ENCODE measurements around the gene IFNG.
A peak's percentile ranks its signal among the peaks of the same experiment; 100 is the strongest.

IFNG gene

DNA sequence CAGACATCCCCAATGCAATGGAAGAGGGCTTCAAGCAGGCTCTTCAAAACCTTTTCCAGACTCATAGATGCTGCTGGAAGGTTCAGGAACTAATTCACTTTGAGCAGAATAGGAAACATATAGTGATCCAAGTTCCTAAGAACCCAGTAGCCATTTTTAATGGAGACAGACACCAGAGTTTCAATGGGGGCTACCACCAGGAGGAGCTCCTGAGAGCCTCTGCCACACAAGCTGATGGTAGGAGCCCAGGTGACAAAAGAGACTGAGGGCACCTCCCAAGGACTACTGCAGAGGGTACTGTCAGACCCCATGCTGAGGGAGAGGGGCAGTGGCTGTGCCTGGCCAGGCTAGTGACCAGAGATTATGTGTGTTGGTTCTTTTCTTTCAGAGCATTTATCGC, 45.9 kb downstream of the IFNG start:
- DNase-seq: peak; percentile 3

- no peak for DNase-seq
Observed at GRCh38 chr12:68111995-68112394, 47.5 kb downstream of the IFNG start.

DNA sequence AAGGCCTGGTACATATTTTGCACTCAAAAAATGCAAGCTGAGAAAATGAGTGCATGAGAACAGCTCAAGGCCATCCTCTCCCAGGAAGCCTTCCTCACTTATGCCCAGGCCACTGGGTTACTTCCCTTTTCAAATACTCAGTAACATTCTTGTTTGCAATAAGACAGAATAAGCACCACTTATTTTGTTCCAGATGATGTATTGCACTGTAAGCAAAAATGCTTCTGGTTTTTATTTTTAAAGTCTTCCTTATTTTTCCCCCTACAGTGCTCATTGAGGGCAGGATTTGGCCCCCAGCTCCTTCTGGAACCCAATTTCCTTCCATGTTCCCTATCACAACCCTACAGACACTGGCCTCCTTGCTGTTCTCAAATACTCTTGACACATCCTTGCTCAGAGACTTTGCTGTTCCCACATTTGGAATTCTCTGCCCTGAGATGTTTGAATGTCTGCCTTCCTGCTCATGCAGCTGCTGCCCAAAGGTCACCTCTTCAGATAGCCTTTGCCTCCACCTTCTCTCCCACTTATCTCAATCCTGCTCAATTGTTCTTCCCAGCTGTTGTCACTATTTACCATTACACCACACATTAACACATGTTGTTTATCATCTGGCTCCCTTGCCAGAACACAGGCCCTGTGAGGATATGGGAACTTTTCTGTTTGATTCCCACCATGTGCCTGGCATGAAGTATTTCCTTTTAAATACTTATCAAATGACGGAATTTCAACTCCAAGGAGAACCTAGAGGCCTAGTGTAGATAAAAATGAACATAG, 49.9 kb downstream of the IFNG start:
- no peak for DNase-seq

DNA sequence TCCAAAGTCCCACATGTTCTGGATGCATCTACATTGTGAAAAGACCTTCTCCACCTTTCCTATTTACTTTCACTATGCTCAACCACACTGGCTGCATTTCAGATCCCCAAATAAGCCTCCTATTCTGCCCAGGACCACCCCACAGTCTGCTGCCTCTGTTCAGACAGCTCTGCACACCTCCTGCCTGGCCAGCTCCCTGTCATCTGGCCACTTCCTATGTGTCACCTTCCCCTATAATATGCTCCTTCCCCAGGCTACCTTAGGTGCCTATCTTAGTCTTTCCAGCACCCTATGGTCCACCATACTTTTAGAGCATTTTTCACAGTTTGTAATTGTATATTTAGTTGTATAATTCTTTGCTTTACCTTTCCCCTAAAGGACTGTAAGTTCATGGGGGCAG, 50.5 kb downstream of the IFNG start:
- DNase-seq: no peak

DNA sequence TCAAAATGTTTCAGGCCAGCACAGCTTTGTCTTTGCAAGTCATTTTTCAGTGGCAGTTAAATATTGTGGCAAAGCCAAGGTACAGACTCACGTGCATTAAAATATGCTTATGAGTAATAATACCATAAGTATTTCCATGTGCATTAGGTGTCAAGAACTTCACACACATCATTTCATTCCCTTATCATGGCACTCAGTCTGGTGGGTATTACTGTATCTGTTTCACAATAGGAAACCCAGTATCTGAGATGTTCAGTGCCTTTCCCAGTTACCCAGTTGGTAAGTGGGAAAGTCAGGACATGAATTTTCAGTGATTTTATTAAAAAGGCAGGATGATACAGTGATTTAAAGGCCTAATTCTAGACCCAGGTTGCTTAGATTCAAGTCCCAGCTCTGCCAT, 52.9 kb downstream of the IFNG start:
- no peak for DNase-seq

DNA sequence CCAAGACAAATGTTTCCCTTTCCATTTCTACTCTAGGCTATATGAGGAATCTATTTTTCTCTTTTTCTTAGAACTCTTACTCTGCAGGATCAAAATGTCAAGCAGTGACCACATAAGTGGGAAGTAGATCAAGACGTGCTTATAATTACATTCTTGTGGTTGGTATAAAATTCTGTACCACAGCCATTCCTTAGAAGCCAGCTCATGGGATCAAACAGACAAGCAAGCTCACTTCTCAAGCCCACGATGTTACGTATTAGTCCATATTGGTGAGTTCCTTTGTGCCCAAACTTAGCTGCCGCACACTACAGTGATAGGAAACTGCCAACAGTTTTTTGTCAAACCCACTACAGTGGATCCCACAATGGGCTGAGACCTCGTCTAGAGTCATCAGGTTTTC, 53.4 kb downstream of the IFNG start:
- DNase-seq: no peak

Measured in NCI-H748 treated with DMSO at 0.1 percent for 48 hours (cell line).